Fibroblast of skin of back (primary cell): ENCODE data around the gene NOS1. TPM values are rescaled to one million over a fixed set of nuclear protein-coding genes. Genes with fewer than 3 reads are reported as not detected.
"Not testable (repeated sequence)": the region's sequence is repeated elsewhere in the genome, so short reads cannot be mapped to it uniquely, and the experiment has no call there.

Source experiments
- DNase-seq: peaks from one replicate; pipeline ENCODE4 v3.0.0-alpha.2; 2013
- polyA plus RNA-seq, 2 experiments: library from polyadenylated mRNA; unstranded; fragments of 120-200 nt; gene quantifications; one replicate each; pipeline ENCODE4 v1.2.1, GENCODE V29; 2013; ENCODE audit not compliant: insufficient read length in 2 of 2

Gene NOS1
- 0.01 TPM for polyA plus RNA-seq (2013, experiment 1 of 2; ENCODE audit: insufficient read length)
- 0.01 TPM for polyA plus RNA-seq (2013, experiment 2 of 2; ENCODE audit: insufficient read length)

GRCh38 chr12:117361347-117361751 lies at the start of gene NOS1:
Gene NOS1 (minus strand): TSS chr12:117361626. CDS start chr12:117331069, 30,557 bp downstream.
- no peak for DNase-seq

DNA sequence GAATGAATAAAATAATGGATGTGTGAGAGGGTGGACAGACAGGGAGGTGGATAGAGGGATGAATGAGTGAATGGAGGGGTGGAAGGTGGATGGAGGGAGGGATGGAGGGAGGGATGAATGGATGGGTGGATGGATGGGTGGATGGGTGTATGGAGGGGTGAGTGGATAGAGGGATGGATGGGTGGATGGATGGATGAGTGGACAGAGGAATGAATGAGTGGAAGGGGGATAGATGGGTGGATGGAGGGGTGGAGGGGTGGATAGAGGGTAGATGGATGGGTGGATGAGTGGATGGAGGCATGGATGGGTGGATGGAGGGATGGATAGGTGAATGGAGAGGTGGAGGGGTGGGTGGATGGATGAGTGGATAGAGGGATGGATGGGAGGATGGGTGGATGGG lies 47.9 kb upstream of the NOS1 start:
- no peak for DNase-seq

- peak; percentile 43 for DNase-seq
Measured at GRCh38 chr12:117408161-117408791, 46.9 kb upstream of the NOS1 start.

- DNase-seq = no peak
Measured at GRCh38 chr12:117404940-117405339, 43.5 kb upstream of the NOS1 start.

DNA sequence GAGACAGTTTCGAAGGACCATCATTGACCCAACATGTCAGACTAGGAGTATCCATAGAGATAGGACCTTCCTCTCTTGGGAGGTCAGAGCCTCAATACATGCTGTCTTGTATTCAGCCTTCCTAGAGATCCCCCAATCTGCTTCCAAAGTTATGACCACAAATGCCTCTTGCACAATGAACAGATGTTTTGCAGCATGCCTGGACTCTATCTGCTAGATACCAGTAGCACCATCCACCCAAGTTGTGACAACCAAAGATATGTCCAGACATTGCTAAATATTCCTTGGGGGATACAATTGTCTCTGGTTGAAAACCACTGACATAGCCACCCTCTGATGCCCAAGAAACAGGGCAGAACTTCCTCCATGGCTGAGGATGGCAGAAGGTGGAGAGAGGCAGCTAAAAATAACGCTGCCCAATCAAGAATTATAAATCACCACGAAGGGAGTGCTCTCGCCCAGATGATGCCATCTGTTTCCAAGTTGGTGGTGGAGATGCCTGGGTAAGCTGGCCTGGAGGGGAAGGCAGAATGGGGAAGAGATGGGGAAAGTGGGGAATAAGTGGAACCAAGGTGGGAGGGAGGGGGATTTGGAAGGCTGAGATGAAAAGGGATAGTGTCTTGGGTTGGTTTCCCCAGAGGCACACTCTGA lies 42.9 kb upstream of the NOS1 start:
- DNase-seq = no peak

DNA sequence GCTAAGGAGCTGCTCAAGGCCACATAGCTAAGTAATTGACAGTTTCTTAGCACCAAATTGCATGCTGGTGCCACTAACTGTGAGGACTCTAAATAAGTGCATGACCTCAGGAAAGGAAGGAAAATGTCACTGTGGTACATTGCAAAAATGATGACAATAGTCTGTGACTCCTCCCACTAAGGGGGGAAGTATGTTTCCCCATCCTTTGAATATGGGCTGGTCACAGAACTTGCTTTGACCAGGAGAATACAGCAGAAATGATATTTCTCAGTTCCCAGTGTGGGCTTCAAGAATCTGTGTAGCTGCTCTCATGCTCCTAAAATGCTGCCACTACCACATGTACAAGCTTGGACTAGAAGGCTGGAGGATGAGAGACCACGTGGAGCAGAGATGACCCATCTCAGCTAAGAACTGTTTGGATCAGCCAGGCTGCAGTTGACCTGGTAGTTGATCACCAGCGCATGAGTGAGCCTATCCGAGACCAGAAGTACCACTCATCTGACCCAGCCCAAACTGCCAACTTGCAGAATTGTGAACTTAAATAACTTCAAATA lies 42.2 kb upstream of the NOS1 start:
- no peak for DNase-seq

GRCh38 chr12:117402363-117402762 lies 40.9 kb upstream of the NOS1 start:
- no peak for DNase-seq

GRCh38 chr12:117400912-117401311 lies 39.5 kb upstream of the NOS1 start:
- no peak for DNase-seq

DNA sequence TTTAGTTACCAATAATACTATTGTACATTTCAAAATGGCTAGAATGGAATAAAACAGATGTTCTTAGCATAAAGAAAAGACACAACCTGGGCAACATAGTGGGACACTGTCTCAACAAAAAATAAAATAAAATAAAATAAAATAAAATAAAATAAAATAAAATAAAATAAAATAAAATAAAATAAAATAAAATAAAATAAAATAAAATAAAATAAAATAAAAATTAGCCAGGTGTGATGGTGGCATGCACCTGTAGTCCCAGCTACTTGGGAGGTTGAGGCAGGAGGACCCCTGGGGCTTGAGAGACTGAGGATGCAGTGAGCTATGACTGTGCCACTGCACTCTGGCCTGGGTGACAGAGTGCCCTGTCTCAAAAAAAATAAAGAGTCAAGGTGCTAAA lies 37.1 kb upstream of the NOS1 start:
- not testable (repeated sequence) for DNase-seq

DNA sequence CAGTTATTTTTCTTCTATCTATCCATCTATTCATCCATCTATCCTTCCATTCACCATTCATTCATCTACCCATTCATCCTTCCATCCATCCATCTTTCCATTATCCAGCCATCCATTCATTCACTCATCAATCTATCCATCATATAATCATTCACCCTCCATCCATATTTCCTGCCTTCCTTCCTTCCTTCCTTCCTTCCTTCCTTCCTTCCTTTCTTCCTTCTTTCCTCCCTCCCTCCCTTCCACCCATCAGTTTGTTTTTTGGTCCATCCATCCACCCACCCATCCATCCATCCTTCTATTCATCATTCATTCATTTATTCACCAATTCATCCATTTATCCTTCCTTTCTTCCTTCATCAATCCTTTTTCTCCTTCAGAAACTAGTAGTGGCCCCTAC lies 34.3 kb upstream of the NOS1 start:
- no peak for DNase-seq

GRCh38 chr12:117394491-117394890 lies 33.1 kb upstream of the NOS1 start:
- no peak for DNase-seq

GRCh38 chr12:117393656-117394055 lies 32.2 kb upstream of the NOS1 start:
- DNase-seq = no peak

- DNase-seq = no peak
Measured at GRCh38 chr12:117390866-117391265, 29.4 kb upstream of the NOS1 start.

- no peak for DNase-seq
Measured at GRCh38 chr12:117388951-117389446, 27.6 kb upstream of the NOS1 start.

GRCh38 chr12:117387832-117388231 lies 26.4 kb upstream of the NOS1 start:
- no peak for DNase-seq

GRCh38 chr12:117384735-117385134 lies 23.3 kb upstream of the NOS1 start:
- no peak for DNase-seq

DNA sequence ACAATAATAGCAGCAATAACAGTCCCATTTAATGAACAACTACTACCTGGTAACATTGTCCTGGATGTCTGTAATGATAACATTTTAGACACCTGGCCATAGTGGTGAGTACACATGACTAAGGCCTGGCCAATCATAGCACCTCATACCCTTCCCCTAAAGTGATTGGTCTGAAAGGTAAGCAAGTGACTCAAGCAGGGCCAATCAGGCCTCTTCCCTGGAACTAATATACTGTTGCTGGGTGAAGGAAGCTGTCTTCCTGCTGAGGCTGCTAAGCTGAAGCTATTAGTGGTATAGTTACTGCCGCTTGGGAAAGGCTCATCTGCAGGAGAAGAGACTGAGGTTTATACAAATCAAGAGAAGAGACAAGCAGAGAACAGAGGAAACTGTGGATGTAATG lies 18.7 kb upstream of the NOS1 start:
- DNase-seq = no peak

- no peak for DNase-seq
Measured at GRCh38 chr12:117377758-117378157, 16.3 kb upstream of the NOS1 start.

DNA sequence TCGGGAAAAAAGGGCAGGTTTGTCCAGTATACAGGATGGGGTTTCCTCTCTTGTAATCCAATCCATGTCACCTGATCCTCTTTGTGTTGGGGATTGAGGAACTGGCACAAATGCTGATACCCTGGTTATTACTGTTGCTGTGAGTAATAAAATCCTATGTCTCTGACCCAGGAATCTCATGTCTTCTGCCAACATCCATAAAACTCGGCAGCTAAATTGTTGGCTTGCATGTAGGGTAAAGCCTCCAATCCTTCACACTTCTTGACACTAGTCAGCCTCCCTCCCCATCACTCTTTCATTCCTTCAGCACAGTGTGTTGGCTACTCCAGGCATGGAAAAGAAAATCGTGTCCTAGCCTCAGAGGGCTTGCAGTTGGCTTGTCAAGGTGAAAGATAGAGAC lies 9.2 kb upstream of the NOS1 start:
- no peak for DNase-seq

DNA sequence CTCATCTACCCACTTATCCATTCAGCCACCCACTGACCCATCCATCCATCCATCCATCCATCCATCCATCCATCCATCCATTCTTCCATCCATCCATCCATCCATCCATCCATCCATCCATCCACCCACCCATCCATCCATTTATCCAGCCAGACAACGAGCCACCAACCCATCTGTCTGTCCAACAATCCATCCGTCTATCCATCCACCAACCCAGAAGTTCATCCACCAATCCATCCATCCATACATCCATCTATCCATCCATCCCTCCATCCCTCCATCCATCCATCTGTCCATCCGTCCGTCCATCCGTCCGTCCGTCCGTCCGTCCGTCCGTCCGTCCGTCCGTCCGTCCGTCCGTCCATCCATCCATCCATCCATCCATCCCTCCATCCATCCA lies 8.6 kb upstream of the NOS1 start:
- DNase-seq = not testable (repeated sequence)

DNA sequence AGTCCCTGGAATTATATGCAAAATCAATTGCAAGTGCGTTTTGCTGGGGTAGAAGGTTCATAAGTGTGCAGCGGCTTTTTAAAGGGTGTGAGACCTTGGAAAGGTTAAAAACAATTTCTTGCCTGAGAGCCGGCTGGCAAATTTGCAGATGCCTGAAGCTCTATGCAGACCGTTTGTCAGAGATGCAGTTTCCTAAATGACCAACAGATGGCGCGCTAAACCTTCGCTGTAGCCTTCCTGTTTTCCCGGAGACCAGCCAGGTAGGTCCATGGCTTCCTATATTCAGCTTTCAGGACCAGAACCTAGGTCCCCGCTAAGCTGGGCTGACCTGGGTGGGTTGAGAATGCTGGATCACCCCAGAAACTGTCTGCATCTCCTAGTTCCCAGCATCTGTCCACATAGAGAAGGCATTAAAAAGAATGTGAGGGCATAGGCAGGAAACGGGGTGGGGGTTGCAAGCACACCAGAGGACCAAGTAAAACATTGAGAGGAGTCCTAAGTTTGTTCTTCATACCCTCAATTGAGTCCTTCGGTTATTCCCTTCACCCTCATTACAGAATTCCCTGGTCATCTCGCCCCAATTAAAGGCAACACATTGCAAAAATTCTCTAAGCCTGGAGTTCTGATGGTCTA lies 5.7 kb upstream of the NOS1 start:
- DNase-seq = peak; percentile 54

DNA sequence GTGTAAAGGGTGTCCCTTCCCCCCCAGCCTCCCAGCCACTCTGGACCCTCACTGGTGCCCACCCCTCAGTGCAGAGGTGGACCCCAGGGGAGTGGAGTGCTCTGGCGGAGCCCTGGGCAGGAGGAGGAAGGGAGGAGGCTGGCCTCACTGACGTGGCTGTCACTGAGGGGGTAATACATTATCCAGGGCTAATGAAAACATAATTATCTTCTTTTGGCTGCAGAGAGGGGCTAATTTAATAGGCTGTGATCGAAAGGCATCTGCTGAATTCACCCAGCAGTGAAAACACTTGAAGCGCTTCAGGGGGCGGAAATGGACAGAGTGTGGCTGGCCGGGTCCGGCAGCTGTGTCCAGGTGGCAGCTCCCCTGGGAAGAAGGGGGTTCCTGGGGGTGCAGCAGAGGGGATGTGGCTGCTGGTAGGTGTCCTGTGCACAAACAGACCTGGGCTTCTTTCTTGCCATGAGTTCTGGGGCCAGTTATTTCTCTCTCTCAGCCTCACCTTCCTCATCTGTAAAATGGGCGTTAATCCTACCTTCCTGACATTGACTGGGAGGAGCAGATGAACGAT lies 3.7 kb upstream of the NOS1 start:
- DNase-seq = no peak

- no peak for DNase-seq
Measured at GRCh38 chr12:117363953-117364486, 2.6 kb upstream of the NOS1 start.
